Gastrocnemius medialis (tissue), 4 donors: Measurements from ENCODE around the gene GSTT2B. TPM values are rescaled to one million over a fixed set of nuclear protein-coding genes. Genes with fewer than 3 reads are reported as not detected.
A peak's percentile ranks its signal among the peaks of the same experiment; 100 is the strongest.
"Not testable (repeated sequence)": the region's sequence is repeated elsewhere in the genome, so short reads cannot be mapped to it uniquely, and the experiment has no call there.

Source experiments
- ATAC-seq, 2 donors: fragments of 150-250 bp; one replicate each; pipeline ENCODE4 v1.9.1; 2016
- DNase-seq, 2 donors: peaks; one replicate each; pipeline ENCODE4 v3.0.0-alpha.2; 2019
- H3K27ac ChIP-seq, 4 donors: fragments of 200-600 bp; sonication (generic); 1 replicate in 1 of 4; 2 replicates in 3 of 4; pipeline ENCODE4 v1.5.1; 2016 to 2018; ENCODE audit warnings: mild to moderate bottlenecking in 2 of 4, moderate library complexity in 1 of 4
- H3K27me3 ChIP-seq, 3 donors: fragments of 200-600 bp; sonication (generic) in 2 of 3; 1 replicate in 1 of 3; 2 replicates in 2 of 3; pipeline versions ENCODE4 v1.5.1 to v1.6.0; 2016 to 2019; ENCODE audit warnings: mild to moderate bottlenecking in 1 of 3, moderate library complexity in 1 of 3
- H3K36me3 ChIP-seq, 2 donors: fragments of 200-600 bp; sonication (generic) in 1 of 2; one replicate each; pipeline ENCODE4 v1.5.1; 2017 to 2018
- H3K4me1 ChIP-seq, 2 donors: fragments of 200-600 bp; sonication (generic) in 1 of 2; one replicate each; pipeline ENCODE4 v1.5.1; 2016 to 2017; ENCODE audit warnings: mild to moderate bottlenecking in 2 of 2
- H3K4me3 ChIP-seq, 4 donors: fragments of 200-600 bp; sonication (generic) in 3 of 4; 1 replicate in 1 of 4; 2 replicates in 3 of 4; pipeline ENCODE4 v1.5.1; 2016 to 2019; ENCODE audit warnings: mild to moderate bottlenecking in 2 of 4
- H3K9me3 ChIP-seq, 3 donors: fragments of 200-600 bp; sonication (generic) in 2 of 3; 1 replicate in 1 of 3; 2 replicates in 2 of 3; pipeline ENCODE4 v1.5.1; 2016 to 2019
- POLR2A ChIP-seq, 2 donors: fragments of 450-650 bp; IDR thresholded peaks; one replicate each; pipeline ENCODE4 v1.6.1; 2017; ENCODE audit warnings: antibody characterized with exemption in 2 of 2, mild to moderate bottlenecking in 2 of 2, moderate library complexity in 2 of 2
- in situ Hi-C, 4 donors: fragments of 200-750 bp; cut with MboI; loops; one replicate each; pipeline versions ENCODE4 v1.15.0 to v1.8.0; 2017; ENCODE audit warnings: low sequenced_read_pairs in 4 of 4
- intact Hi-C: fragments of 100-400 bp; cut with DNase I; formaldehyde crosslinking; loops from one replicate; pipeline ENCODE4 v1.15.1; 2023; ENCODE audit warnings: low total_unique reads
- total RNA-seq, 4 donors: library from RNA; depleted of rRNA; stranded (reverse); fragments of >200 nt; gene quantifications; one replicate each; pipeline versions ENCODE4 v1.1.0 to v1.2.3, GENCODE V29; 2016
- TF ChIP-seq, protein P1 (sequence below), 5 experiments: fragments of 450-650 bp in 3 of 5; fragments of 200-600 bp in 2 of 5; sonication (generic) in 2 of 5; IDR thresholded peaks in 4 of 5; conservative IDR thresholded peaks in 1 of 5; 1 replicate in 4 of 5; 2 replicates in 1 of 5; pipeline ENCODE4 v1.5.1; 2016 to 2019; ENCODE audit warnings: antibody characterized with exemption in 5 of 5, mild to moderate bottlenecking in 3 of 5, moderate library complexity in 3 of 5

GSTT2B gene, protein sequence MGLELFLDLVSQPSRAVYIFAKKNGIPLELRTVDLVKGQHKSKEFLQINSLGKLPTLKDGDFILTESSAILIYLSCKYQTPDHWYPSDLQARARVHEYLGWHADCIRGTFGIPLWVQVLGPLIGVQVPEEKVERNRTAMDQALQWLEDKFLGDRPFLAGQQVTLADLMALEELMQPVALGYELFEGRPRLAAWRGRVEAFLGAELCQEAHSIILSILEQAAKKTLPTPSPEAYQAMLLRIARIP
- 1 to 10 TPM; 1.4 to 7.2 (median 5.1) TPM for total RNA-seq

DNA sequence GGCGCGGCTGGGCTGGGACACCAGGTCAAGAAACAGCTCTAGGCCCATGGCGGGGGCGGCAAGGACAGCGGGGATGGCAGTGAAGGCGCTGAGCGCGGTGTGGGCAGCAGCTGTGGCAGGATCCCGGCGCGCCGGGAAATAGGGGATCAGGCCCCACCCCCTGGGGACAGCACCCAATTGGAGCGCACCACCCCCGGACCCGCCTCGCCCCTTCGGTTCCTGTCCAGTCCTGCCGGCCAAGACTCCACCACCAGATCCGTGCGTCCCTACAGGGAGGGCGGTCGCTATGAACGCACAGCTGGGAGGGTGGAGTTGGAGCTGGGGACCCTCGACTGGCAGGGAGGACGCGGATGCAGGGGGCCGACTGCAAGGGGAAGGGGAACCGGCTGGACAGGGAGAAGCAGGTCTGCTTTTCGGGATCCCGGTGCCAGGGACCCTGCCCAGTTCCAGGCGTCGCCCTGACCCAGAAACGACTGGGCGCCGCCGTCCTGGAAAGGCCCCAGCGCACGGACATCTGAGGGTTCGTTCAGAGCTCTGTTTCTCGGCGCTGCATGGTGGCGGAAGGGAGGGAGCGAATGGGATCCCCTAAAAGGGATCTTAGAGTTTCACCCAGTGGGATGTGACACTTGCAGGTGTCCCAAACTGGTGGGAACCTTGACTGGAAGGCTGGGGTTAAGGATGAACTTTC lies at the start of gene GSTT2B:
TSS of gene GSTT2B (minus strand) at position 112 of the 688 bp plus-strand sequence. CDS start at position 48, 64 bp downstream.
- H3K27ac ChIP-seq, H3K4me1 ChIP-seq, H3K27me3 ChIP-seq, H3K36me3 ChIP-seq, H3K9me3 ChIP-seq, H3K4me3 ChIP-seq, in situ Hi-C loops, DNase-seq, intact Hi-C loops: not testable (repeated sequence)
- peak; percentile 67 to 77 for ATAC-seq

DNA sequence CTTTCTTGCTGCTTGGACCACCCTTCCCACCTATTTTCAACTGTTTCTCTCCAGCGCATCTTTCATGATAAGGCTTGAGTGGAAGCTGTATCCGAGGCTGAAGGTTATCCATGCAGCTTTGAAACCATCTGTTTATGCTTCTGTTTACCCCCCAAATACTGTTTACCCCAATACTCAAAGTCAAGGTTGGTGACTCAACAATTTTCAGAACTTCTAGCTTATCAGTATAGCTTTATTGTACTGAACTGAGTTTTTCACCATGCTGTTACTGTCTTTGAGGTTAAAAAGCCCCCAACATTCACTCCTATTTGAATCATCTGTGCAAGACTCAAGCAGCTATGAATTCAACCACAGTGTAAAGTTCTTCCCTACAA lies 49.0 kb upstream of the GSTT2B start:
- no peaks in the 10 kb centered on the region for H3K9me3 ChIP-seq
- intact Hi-C loops: no loop called here
- no peak for DNase-seq
- no peaks in the 10 kb centered on the region for H3K36me3 ChIP-seq
- H3K4me3 ChIP-seq: no peak overlapping the region
- no peak for ATAC-seq
- no peak overlapping the region for H3K27ac ChIP-seq
- no peak for TF ChIP-seq POLR2A (IDR thresholded peaks at IDR 0.05)
- TF ChIP-seq, protein P1, sequence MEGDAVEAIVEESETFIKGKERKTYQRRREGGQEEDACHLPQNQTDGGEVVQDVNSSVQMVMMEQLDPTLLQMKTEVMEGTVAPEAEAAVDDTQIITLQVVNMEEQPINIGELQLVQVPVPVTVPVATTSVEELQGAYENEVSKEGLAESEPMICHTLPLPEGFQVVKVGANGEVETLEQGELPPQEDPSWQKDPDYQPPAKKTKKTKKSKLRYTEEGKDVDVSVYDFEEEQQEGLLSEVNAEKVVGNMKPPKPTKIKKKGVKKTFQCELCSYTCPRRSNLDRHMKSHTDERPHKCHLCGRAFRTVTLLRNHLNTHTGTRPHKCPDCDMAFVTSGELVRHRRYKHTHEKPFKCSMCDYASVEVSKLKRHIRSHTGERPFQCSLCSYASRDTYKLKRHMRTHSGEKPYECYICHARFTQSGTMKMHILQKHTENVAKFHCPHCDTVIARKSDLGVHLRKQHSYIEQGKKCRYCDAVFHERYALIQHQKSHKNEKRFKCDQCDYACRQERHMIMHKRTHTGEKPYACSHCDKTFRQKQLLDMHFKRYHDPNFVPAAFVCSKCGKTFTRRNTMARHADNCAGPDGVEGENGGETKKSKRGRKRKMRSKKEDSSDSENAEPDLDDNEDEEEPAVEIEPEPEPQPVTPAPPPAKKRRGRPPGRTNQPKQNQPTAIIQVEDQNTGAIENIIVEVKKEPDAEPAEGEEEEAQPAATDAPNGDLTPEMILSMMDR (IDR thresholded peaks at IDR 0.05 in 4 of 5, conservative IDR thresholded peaks at IDR 0.05 in 1 of 5): no peak
- H3K27me3 ChIP-seq: no peaks in the 10 kb centered on the region
- in situ Hi-C loops: no loop called here
- H3K4me1 ChIP-seq: peaks cover 13 to 19% of the 10 kb centered on the region in 2 donors

DNA sequence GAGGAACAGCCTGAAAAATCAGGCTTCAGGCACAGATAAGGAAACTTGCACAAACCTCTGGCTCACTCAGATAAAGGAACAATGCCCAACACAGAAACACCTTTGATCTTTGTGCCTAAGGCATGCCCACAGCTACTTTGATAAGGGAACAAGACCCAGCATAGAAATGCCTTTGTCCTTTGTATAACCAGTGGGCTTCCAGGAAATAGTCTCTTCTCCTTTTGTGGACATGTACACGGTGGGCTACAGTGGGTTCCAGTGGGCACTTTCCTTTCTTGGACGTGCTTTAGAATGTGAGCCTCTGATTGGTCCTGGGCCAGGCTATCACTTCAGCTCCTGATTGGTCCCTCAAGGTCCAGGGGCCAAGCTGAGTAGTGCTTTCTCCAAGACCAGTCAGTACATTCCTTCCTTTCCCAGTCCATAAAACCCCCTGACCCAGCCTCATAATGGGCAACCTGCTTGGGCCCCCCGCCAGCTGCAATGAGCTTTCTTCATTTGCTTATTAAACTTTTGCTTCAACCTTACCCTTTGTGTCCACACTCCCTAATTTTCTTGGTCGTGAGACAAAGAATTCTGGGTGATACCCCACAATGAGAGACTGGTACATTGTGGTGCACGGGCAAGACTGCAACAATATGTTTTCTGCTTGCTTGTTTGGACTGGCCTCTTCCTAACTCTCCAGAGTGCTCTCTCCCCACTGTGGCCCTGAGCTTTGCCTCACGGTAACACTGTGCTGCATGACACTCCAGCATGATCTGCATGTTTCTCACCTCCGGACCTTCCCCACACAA lies 48.4 kb upstream of the GSTT2B start:
- no peak overlapping the region for H3K4me3 ChIP-seq
- TF ChIP-seq POLR2A (IDR thresholded peaks at IDR 0.05): no peak
- TF ChIP-seq, protein P1 (IDR thresholded peaks at IDR 0.05 in 4 of 5, conservative IDR thresholded peaks at IDR 0.05 in 1 of 5): no peak
- peaks cover 13 to 19% of the 10 kb centered on the region in 2 donors for H3K4me1 ChIP-seq
- H3K36me3 ChIP-seq: no peaks in the 10 kb centered on the region
- no peaks in the 10 kb centered on the region for H3K27me3 ChIP-seq
- H3K27ac ChIP-seq: no peak overlapping the region
- DNase-seq: no peak
- ATAC-seq: no peak
- H3K9me3 ChIP-seq: no peaks in the 10 kb centered on the region
- in situ Hi-C loops (loop anchor here in 1 of 4 donors (5.0 kb wide), 1 partner anchor 72 kb away; no protein-coding TSS in a partner anchor), intact Hi-C loops (loop anchor here (5.0 kb wide), 1 partner anchor 72 kb away; no protein-coding TSS in a partner anchor)

DNA sequence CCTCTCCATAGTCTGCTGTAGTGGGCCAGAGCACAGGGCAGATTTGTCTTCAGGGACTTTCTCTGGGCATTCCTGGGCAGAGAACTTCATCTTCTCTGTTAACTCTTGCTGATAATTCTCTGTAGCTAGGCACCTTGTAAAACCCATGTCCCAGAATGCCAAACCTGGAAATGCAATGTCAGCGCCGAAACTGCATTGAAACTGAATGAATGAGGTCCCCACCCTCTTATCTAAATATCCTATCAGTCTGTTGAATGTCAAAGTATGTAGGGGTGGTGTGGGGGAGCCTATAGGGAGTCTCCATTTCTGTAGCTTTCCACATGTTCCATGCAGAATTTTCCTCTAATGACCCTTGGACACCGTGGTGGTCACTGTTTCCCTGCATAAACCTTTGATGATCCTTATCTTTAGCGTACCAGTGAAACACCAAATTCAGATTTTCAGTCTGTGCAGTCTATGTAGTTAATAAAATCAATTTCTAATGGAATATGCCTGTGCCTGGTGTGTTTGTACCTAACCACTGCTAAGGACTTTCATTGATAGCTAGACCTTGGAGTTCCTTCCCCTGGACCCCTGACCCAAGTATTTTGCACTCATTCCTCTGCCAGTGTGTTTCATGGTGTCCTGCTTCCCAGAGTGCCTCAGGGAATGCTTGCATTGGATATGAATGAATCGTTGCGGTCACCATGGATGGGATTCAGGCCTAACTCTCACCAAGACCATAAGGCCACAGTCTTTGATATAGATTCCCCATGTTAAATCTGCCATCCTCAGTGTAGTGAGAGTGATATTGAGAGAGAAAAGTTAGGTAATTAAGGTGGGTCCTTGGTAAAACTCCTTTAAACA lies 47.6 kb upstream of the GSTT2B start:
- Histone ChIP-seq H3K27me3 (no peaks in the 10 kb centered on the region), H3K4me3 (no peak overlapping the region), H3K4me1 (peaks cover 13 to 19% of the 10 kb centered on the region in 2 donors), H3K27ac (no peak overlapping the region), H3K36me3 (no peaks in the 10 kb centered on the region), H3K9me3 (no peaks in the 10 kb centered on the region)
- DNase-seq (no peak), ATAC-seq (no peak)
- no peak for TF ChIP-seq POLR2A (IDR thresholded peaks at IDR 0.05)
- TF ChIP-seq, protein P1 (IDR thresholded peaks at IDR 0.05 in 4 of 5, conservative IDR thresholded peaks at IDR 0.05 in 1 of 5): no peak
- intact Hi-C loops (loop anchor here (5.0 kb wide), 1 partner anchor 71 kb away; no protein-coding TSS in a partner anchor), in situ Hi-C loops (loop anchor here in 1 of 4 donors (5.0 kb wide), 1 partner anchor 71 kb away; no protein-coding TSS in a partner anchor)
